Measurements from ENCODE around the gene LRRC42.

GRCh38 chr1:54009406-54009805, 63.3 kb downstream of the LRRC42 start:
- TF ChIP-seq POLR2A (IDR thresholded peaks at IDR 0.05; ENCODE audit: low read length) (no peak), GATA1 (IDR thresholded peaks at IDR 0.05; ENCODE audit: low read depth, low read length) (no peak)

All from erythroblast (primary cell).